Activated CD8-positive, alpha-beta T cell treated with anti-CD3 and anti-CD28 coated beads for 36 hours (primary cell): ENCODE data around the gene KCNMA1. TPM values are rescaled to one million over a fixed set of nuclear protein-coding genes. Genes with fewer than 3 reads are reported as not detected.

Experiments
- ATAC-seq: fragments of 200-7000 bp; cut with Tn5 transposase; one replicate; pipeline ENCODE4 v1.10.0; 2021; ENCODE audit warnings: mild to moderate bottlenecking, moderate library complexity
- CTCF ChIA-PET: fragments of 350-600 bp; sonication (Branson Sonifier 250); formaldehyde crosslinking; loops from one replicate; lab custom pipeline; 2021; ENCODE audit warnings: antibody characterized with exemption; lab: Charles Lee
- POLR2A ChIA-PET: fragments of 350-600 bp; sonication (Branson Sonifier 250); formaldehyde crosslinking; loops from one replicate; lab custom pipeline; 2021; ENCODE audit warnings: antibody characterized with exemption; lab: Charles Lee
- DNase-seq: peaks from one replicate; pipeline ENCODE4 v3.0.0-alpha.2; 2020
- H3K27ac Mint-ChIP-seq: one replicate; pipeline ENCODE4 v1.8.0; 2021; ENCODE audit warnings: mild to moderate bottlenecking, mixed read lengths
- H3K27me3 Mint-ChIP-seq: one replicate; pipeline ENCODE4 v1.8.0; 2021; ENCODE audit warnings: mixed read lengths
- H3K36me3 Mint-ChIP-seq: one replicate; pipeline ENCODE4 v1.8.0; 2021; ENCODE audit warnings: low read depth, mixed read lengths
- H3K4me1 Mint-ChIP-seq: one replicate; pipeline ENCODE4 v1.8.0; 2021; ENCODE audit warnings: low read depth, mixed read lengths
- H3K4me3 Mint-ChIP-seq: one replicate; pipeline ENCODE4 v1.8.0; 2021; ENCODE audit warnings: mild to moderate bottlenecking, moderate library complexity, mixed read lengths
- H3K9me3 Mint-ChIP-seq: one replicate; pipeline ENCODE4 v1.8.0; 2021; ENCODE audit warnings: mixed read lengths
- CTCF ChIP-seq: fragments of 200-600 bp; IDR thresholded peaks from one replicate; pipeline ENCODE4 v1.8.0; 2022; ENCODE audit warnings: antibody characterized with exemption, mild to moderate bottlenecking
- intact Hi-C: fragments of 100-400 bp; cut with micrococcal nuclease; formaldehyde crosslinking; loops from one replicate; pipeline ENCODE4 v1.10.0; 2022
- total RNA-seq, 2 experiments: library from RNA; stranded (reverse); gene quantifications; one replicate each; pipeline ENCODE4 v1.2.3, GENCODE V29; 2021

KCNMA1 gene
- total RNA-seq, 2 experiments from 2014 or later, result 0.18 TPM; not detected in 1

DNA sequence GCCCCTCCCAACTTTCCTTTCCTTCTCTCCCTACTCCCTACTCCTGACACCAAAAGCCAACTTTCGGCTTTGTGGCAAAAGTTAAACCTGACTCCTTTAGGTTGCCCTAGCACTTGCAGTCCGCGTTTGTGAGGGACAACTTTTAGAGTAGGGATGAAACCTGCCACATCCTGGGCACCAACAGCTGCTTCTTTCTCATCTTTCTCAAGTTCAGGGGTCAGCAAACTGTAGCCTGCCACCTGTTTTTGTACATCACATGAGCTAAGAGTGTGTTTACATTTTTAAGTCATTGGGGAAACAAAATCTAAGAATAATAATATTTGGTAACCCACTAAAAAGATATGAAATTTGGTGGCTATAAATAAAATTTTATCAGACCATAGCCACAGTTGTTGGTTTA is 660.6 kb downstream of the KCNMA1 start:
- no peaks in the 10 kb centered on the region for H3K36me3 Mint-ChIP-seq
- H3K27me3 Mint-ChIP-seq, result peaks cover 4% of the 10 kb centered on the region
- no peak overlapping the region for H3K4me3 Mint-ChIP-seq
- no peak for TF ChIP-seq CTCF
- ChIA-PET CTCF (no interaction called here), POLR2A (no interaction called here)
- H3K4me1 Mint-ChIP-seq, result no peaks in the 10 kb centered on the region
- ATAC-seq (no peak), DNase-seq (no peak)
- intact Hi-C loops, result no loop called here
- H3K9me3 Mint-ChIP-seq, result no peaks in the 10 kb centered on the region
- H3K27ac Mint-ChIP-seq, result no peak overlapping the region

DNA sequence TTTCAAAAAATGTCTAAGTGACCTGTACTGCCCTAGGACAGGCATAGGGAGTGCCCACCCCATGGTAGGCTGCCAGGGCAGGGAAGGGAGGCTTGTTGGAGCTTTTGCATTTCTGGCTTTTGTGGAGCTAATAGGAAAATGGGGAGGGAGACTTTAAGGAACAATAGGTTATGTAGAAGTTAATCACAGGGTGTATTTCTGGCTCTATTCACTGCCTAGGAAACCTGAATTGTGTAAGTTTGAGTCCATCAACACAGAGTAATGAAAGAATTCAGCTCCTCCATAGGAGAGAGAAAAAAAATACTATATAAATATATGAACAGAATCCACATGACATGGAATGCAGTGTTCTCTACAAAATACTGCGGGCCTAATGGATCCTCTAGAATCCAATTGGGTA is 661.5 kb downstream of the KCNMA1 start:
- Mint-ChIP-seq H3K36me3 (no peaks in the 10 kb centered on the region), H3K27ac (no peak overlapping the region), H3K27me3 (peaks cover 4% of the 10 kb centered on the region), H3K4me1 (no peaks in the 10 kb centered on the region), H3K4me3 (no peak overlapping the region), H3K9me3 (no peaks in the 10 kb centered on the region)
- ChIA-PET POLR2A (no interaction called here), CTCF (interaction anchor here (2.9 kb wide), 1 partner anchor 9 kb away, joined by 11 read pairs; no protein-coding TSS in a partner anchor)
- ATAC-seq, result no peak
- TF ChIP-seq CTCF, result no peak
- intact Hi-C loops, result no loop called here
- no peak for DNase-seq

- DNase-seq, result no peak
- CTCF ChIA-PET, result interaction anchor here (2.9 kb wide), 1 partner anchor 10 kb away, joined by 11 read pairs; no protein-coding TSS in a partner anchor
- no peaks in the 10 kb centered on the region for H3K4me1 Mint-ChIP-seq
- peaks cover 4% of the 10 kb centered on the region for H3K27me3 Mint-ChIP-seq
- POLR2A ChIA-PET, result no interaction called here
- no peak overlapping the region for H3K27ac Mint-ChIP-seq
- no peaks in the 10 kb centered on the region for H3K9me3 Mint-ChIP-seq
- intact Hi-C loops, result no loop called here
- ATAC-seq, result no peak
- no peak overlapping the region for H3K4me3 Mint-ChIP-seq
- TF ChIP-seq CTCF, result no peak
- H3K36me3 Mint-ChIP-seq, result no peaks in the 10 kb centered on the region
Observed at GRCh38 chr10:76975126-76975525, 662.5 kb downstream of the KCNMA1 start.

DNA sequence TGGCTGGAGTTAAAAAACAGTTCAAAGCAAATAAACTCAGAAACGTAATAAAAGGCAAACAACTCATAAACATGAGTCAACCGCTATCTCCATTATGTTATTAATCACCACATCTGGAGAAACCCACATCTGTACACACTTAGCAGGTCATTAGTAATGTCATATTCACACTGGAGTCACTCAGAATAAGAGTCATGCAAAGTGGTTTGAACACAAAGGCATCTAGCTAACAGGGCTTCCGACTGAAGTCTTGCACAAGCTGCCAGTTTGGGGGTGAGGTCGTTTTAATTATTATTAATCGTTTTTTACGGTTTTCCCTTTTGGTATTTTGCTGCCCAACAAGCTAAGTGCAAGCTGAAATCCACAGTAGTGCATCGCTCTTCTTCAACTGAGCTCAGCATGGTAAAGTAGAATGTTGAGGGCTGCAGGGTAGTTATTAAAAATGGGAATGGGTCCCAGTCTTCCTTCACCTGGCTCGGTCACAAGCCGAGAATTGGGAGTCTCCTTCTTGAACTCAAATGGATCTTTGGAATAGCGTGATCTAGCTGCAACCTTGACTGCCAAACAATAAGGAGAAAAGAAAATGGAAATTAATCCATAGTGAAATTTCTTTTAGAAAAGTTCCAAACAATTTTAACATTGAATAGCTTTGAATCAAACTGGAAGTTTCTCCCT is 663.5 kb downstream of the KCNMA1 start:
- H3K4me3 Mint-ChIP-seq, result no peak overlapping the region
- ATAC-seq (no peak), DNase-seq (no peak)
- H3K4me1 Mint-ChIP-seq, result no peaks in the 10 kb centered on the region
- peaks cover 2% of the 10 kb centered on the region for H3K27me3 Mint-ChIP-seq
- no peaks in the 10 kb centered on the region for H3K36me3 Mint-ChIP-seq
- ChIA-PET POLR2A (no interaction called here), CTCF (interaction anchor here (2.9 kb wide), 1 partner anchor 11 kb away, joined by 11 read pairs; no protein-coding TSS in a partner anchor)
- H3K27ac Mint-ChIP-seq, result no peak overlapping the region
- no peaks in the 10 kb centered on the region for H3K9me3 Mint-ChIP-seq
- no peak for TF ChIP-seq CTCF
- intact Hi-C loops, result no loop called here
